Stimulated activated naive CD4-positive, alpha-beta T cell treated with Interleukin-2 at 50 U/mL for 16 hours (primary cell): ENCODE results near the gene PIP4K2C.
A peak's percentile ranks its signal among the peaks of the same experiment; 100 is the strongest.
"Not testable (repeated sequence)": the region's sequence is repeated elsewhere in the genome, so short reads cannot be mapped to it uniquely, and the experiment has no call there.

Experiments used
- DNase-seq: peaks from one replicate; lab custom pipeline; 2025; lab: John Stamatoyannopoulos, UW

PIP4K2C gene

GRCh38 chr12:57585156-57585555 is 5.8 kb upstream of the PIP4K2C start:
- no peak for DNase-seq

- no peak for DNase-seq
Measured at GRCh38 chr12:57586128-57586527, 4.9 kb upstream of the PIP4K2C start.

GRCh38 chr12:57586832-57587429 is 4.1 kb upstream of the PIP4K2C start:
- no peak for DNase-seq

- DNase-seq, result not testable (repeated sequence)
Measured at GRCh38 chr12:57588951-57589610, 1.9 kb upstream of the PIP4K2C start.

- no peak for DNase-seq
Measured at GRCh38 chr12:57590479-57590863, 521 bp upstream of the PIP4K2C start.

GRCh38 chr12:57591782-57592325 is 862 bp downstream of the PIP4K2C start:
- DNase-seq, result no peak

- no peak for DNase-seq
Measured at GRCh38 chr12:57592551-57593165, 1.7 kb downstream of the PIP4K2C start.

GRCh38 chr12:57593187-57593586 is 2.2 kb downstream of the PIP4K2C start:
- no peak for DNase-seq

GRCh38 chr12:57600395-57600794 is 9.4 kb downstream of the PIP4K2C start:
- no peak for DNase-seq

GRCh38 chr12:57602544-57602943 is 11.6 kb downstream of the PIP4K2C start:
- DNase-seq, result no peak

GRCh38 chr12:57603324-57603723 is 12.3 kb downstream of the PIP4K2C start:
- DNase-seq, result no peak

GRCh38 chr12:57603815-57604453 is 12.9 kb downstream of the PIP4K2C start:
- no peak for DNase-seq

- peak; percentile 28 for DNase-seq
Measured at GRCh38 chr12:57604454-57604991, 13.5 kb downstream of the PIP4K2C start, which contains the start of gene DTX3. Gene DTX3, plus strand, starts transcription at chr12:57604824. Its CDS starts 1,694 bp downstream, at chr12:57606518.

GRCh38 chr12:57604992-57605810 is 14.2 kb downstream of the PIP4K2C start:
- DNase-seq, result no peak

GRCh38 chr12:57605811-57606311 is 14.9 kb downstream of the PIP4K2C start:
- no peak for DNase-seq

GRCh38 chr12:57606399-57606798 is 15.4 kb downstream of the PIP4K2C start:
- DNase-seq, result no peak

GRCh38 chr12:57606821-57607220 is 15.8 kb downstream of the PIP4K2C start:
- no peak for DNase-seq

GRCh38 chr12:57607958-57608663 is 17.1 kb downstream of the PIP4K2C start:
- DNase-seq, result no peak

GRCh38 chr12:57609101-57609780 is 18.2 kb downstream of the PIP4K2C start:
- DNase-seq, result no peak
